Measurements from ENCODE around the gene PLEKHG4B. TPM values are rescaled to one million over a fixed set of nuclear protein-coding genes. Genes with fewer than 3 reads are reported as not detected.

PLEKHG4B gene
- total RNA-seq, 1 experiment from 2014 or later = 2.3 TPM

DNA sequence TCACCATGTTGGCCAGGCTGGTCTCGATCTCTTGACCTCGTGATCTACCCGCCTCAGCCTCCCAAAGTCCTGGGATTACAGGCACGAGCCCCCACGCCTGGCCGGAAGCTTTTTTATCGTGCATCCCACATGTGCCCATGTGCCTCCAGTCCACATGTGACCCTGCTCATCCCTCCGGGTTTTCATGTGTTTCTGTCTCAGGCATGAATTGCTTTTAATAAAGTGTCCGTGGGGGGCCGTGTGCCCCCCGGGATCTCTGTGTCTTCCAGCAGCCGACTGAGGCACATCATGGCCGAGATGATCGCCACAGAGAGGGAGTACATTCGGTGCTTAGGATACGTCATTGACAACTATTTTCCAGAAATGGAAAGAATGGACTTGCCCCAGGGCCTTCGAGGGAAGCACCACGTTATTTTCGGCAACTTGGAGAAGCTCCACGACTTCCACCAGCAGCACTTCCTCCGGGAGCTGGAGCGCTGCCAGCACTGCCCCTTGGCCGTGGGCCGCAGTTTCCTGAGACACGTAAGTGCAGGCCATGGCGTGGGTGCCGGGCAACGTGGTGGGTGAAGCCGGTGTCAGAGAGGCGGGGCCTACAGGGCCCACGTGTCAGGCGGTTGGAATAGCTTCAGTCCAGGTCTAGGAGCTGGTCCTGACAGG, 77.2 kb downstream of the PLEKHG4B start:
- DNase-seq (ENCODE audit: low read depth) = peak; percentile 99

- DNase-seq (ENCODE audit: low read depth) = no peak
These were observed 77.7 kb downstream of the PLEKHG4B start for GRCh38 chr5:169728-170094.

DNA sequence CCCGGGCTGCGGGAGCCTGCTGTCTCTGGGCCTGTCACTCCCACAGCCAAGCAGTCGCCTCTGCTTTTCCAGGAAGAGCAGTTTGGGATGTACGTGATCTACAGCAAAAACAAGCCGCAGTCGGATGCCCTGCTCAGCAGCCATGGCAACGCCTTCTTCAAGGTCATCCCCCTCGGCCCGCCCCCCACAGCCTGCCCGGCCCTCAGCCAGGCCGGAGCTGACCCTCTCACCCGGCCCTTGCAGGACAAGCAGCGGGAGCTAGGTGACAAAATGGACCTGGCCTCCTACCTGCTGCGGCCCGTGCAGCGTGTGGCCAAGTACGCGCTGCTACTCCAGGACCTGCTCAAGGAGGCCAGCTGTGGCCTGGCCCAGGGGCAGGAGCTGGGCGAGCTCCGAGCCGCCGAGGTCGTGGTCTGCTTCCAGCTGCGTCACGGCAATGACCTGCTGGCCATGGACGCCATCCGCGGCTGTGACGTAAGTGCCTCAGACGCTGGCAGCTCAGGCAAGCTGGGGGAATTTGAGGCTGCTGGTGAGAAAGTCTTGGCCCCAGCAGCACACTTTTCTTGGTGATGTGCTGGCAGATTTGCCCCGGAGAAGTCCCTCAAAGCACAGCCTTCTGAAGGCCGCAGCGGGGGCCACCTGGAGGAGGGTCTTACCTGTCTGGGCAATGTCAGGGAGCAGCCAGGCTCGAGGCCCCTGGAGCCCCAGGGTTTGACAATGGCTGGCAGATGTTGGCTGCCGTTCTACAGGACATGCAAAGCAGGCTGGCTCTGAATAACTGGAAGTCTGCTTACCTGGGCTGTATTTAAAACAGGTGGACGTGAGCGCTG, 79.2 kb downstream of the PLEKHG4B start:
- no peak for DNase-seq (ENCODE audit: low read depth)

DNA sequence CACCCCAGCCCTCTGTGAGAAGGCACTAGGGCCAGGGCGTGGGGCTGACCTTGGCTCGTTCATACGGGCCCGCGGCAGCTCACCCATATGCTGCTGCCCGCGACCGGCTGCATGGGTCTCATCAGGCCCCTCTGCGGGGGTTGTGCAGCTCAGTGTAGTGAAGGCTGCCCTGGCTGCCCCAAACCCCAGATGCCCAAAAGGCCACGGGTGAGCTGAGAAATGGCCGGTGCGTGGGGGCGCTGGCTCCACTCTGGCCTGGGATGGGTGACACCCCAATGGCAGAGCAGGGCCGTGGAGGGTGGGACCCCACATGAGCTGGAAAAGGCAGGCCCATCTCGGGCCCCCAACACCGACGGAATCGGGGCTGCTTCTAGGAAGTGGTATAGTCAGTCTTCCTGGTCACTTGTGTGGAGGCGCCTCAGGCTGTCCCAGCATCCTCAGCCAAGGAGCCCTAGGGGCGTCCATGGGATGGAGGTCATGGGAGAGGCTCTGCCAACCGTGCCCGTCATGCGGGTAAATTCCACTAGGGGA, 79.9 kb downstream of the PLEKHG4B start:
- no peak for DNase-seq (ENCODE audit: low read depth)

DNA sequence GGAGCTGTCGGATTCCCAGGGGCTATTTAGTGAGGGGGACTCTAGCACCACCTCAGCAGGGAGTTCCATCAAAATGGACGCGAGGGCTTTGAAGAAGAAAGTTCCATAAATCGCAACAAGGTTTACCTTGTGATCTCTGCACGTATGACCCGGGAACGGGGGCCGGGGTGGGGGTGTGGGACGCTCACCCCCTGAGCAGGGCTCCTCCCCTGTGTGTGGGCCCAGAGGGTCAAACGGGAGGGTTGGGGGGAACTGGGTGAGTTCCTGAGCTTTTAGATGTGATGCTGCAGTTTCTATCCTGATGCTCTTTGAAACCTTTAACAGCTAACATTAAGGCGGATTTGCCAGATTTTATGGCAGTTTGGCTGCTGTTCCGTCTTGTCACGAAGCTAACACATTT, 80.5 kb downstream of the PLEKHG4B start:
- no peak for DNase-seq (ENCODE audit: low read depth)

GRCh38 chr5:172841-173251, 80.9 kb downstream of the PLEKHG4B start:
- no peak for DNase-seq (ENCODE audit: low read depth)

GRCh38 chr5:173392-174290, 81.7 kb downstream of the PLEKHG4B start:
- DNase-seq (ENCODE audit: low read depth) = no peak

DNA sequence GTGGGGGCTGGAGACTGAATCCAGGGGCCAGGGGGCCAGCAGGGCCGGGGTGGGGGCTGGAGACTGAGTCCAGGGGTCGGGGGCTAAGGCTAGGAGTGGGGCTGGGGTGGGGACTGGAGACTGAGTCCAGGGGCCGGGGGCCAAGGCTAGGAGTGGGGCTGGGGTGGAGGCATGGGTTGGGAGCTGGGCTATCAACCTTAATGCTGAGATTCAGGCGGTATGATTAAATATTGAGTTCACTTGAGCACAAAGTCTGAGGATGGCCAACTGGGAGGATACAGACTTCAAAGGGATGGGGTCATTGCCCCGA, 82.3 kb downstream of the PLEKHG4B start:
- DNase-seq (ENCODE audit: low read depth) = no peak

DNA sequence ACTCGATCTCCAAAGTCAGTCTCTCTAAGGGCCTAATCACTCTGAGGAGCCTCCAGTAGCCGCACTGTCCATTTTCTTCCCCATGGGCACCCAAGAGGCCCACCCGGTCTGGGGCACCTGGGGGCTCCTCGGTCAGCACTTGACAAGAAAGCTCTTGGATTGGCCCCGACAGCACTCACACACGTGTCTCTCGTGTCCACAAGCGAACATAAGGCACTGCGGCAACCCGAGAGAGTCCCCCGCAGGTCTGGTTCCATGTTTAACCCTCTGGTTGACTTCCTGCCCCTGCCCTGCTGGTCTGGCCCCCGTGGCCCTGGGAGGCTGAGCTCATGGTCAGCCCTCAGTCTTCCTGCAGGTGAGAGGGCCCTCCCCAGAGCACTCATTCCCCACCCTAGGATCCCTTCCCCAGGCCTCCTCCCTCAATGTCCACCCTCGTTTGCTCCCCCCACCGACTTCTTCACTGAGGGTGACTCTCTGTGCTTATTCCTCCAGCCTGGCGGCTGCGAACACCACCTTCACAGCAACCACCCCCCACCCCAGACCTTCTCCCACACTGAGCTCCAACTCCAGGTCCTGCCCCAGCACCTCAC, 83.0 kb downstream of the PLEKHG4B start:
- no peak for DNase-seq (ENCODE audit: low read depth)

- no peak for DNase-seq (ENCODE audit: low read depth)
These were observed 84.4 kb downstream of the PLEKHG4B start for GRCh38 chr5:176296-176823.

GRCh38 chr5:178110-178509, 86.1 kb downstream of the PLEKHG4B start:
- DNase-seq (ENCODE audit: low read depth) = no peak

GRCh38 chr5:179401-179800, 87.4 kb downstream of the PLEKHG4B start:
- DNase-seq (ENCODE audit: low read depth) = no peak

GRCh38 chr5:180286-180918, 88.4 kb downstream of the PLEKHG4B start:
- DNase-seq (ENCODE audit: low read depth) = peak; percentile 59

DNA sequence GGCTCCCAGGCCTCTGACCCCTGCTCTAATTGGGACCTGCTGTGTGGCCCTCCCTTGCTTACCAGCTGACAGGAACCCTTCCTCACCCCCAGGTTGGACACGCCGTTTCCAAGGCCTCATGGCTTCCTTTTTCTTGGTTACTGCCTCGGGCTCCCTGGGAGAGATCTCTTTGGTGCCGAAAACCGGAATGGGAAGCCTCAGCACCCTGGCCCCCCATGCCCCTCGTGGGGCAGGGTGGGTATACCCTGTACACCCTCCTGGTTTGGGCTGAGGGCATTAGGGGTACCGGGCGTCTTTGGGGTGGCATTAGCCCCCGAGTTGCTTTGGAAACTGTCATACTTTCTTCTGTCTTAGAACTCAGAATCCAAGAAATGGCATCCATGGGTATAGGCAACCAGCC, 89.2 kb downstream of the PLEKHG4B start:
- no peak for DNase-seq (ENCODE audit: low read depth)

DNA sequence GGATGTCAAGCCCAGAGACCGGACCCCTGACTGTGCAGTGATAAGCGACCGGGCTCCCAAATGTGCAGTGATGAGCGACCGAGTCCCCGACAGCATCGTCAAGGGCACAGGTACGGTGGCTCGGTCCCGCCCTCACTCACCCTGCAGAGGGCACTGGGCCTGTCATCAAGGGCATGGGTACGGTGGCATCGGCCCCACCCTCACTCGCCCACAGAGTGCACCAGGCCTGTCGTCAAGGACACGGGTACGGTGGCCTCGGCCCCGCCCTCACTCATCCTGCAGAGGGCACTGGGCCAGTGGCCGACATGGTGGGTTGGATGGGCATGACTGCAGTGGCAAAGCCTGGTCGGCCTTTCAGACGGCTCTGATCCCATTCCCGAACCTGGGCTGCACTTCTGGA, 89.6 kb downstream of the PLEKHG4B start:
- no peak for DNase-seq (ENCODE audit: low read depth)

GRCh38 chr5:182126-182525, 90.2 kb downstream of the PLEKHG4B start:
- DNase-seq (ENCODE audit: low read depth) = no peak

DNA sequence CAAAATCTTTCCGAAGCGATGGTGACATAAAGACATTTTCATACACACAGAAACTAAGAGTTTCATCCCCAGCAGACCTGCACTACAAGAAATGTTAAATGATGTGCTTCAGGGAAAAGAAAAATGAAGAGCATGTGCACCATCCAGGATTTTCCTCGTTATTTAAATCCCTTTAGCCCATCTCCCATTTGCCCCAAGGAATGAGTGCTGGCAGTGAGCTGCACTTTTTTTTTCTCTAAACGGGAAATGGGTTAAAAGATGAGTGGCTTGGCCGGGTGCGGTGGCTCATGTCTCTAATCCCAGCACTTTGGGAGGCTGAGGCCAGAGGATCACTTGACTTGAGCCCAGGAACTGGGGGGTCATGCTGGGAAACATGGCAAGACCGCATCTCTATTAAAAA, 92.5 kb downstream of the PLEKHG4B start:
- DNase-seq (ENCODE audit: low read depth) = peak; percentile 68

DNA sequence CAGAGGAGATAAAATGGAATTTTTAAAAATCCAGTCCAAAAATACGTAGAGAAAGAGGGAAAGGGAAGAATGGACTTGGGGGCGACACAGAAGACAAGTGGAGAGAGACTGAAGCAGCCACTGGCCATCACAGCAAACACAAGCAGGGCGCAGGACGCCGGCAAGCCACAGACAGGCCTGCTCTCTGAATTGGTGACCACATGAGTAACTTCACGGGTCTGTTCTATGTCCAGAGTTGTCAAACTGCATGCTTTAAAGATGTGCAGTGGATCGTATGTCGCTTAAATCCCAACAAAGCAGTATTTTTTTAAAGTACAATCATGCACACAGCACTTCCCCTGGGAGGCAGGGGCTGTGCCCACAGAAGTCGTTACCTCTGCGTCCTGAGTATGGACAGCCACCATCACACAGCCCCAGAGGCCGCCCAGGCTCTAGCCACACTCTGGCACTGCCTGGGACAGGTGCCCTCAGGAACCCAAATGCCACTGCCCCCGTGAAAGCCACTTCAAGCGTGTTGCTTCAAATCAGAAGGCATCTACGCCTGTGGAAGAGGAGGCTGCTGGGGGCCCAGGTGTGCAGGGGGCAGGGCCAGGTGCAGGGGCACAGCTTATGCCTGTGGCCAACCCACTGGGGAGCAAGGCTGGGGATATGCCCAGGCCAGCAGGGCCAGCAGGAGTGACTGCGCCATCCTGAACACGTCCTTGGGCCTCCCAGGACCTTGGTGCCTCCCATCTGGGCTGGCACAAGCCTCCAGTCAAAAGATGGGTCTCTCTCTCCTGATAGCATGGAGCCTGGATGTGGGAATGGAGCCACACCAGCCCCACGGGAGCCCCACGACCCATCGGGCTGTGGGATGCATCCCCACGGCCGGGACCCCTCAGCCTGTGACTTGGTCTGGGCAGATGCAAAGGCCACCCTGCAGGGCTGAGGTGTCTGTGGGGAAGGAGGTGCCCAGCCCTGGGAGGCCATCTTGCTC, 93.4 kb downstream of the PLEKHG4B start:
- no peak for DNase-seq (ENCODE audit: low read depth)

GRCh38 chr5:186091-187041, 94.4 kb downstream of the PLEKHG4B start:
- no peak for DNase-seq (ENCODE audit: low read depth)

All from RPMI7951 (cell line).